Effector CD4-positive, alpha-beta T cell (primary cell): ENCODE measurements around the gene CDH4.

ENCODE experiments used
- DNase-seq: peaks from one replicate; pipeline ENCODE4 v3.0.0-alpha.2; 2020

Gene CDH4

DNA sequence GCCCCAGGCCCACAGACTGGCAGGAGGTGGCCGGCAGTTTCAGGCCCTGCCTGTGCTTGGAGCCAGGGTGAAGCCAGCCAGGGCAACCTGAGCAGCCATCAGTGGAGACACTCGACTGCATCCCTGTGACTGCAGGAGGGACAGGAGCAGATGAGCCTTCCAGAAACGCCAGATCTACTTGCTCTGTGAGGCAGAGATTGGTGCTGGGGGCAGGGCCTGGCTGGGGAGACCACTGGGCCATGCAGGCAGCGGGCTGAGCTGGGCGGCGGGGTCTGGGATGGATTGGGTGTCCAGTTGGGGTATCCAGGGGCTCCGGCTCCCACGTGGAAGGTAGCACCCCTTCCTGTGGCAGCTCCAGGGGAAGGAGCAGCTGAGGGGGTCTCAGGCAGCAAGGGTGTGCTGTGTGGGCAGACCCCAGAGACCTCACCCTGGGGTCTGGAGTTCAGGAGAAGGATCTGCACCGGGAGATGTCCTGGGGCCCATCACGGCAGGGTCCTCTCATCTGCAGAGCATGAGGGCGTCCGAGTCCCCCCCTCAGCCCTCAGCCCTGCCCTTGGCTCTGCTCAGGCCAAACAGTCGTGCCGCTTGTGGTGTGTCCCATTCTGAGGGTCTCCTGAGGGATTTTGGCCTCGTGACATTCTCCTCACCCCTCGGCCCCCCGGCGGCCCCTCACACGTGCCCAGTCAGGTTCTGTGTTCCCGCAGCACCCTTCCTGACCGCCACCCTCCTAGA, 478.7 kb downstream of the CDH4 start:
- no peak for DNase-seq

DNA sequence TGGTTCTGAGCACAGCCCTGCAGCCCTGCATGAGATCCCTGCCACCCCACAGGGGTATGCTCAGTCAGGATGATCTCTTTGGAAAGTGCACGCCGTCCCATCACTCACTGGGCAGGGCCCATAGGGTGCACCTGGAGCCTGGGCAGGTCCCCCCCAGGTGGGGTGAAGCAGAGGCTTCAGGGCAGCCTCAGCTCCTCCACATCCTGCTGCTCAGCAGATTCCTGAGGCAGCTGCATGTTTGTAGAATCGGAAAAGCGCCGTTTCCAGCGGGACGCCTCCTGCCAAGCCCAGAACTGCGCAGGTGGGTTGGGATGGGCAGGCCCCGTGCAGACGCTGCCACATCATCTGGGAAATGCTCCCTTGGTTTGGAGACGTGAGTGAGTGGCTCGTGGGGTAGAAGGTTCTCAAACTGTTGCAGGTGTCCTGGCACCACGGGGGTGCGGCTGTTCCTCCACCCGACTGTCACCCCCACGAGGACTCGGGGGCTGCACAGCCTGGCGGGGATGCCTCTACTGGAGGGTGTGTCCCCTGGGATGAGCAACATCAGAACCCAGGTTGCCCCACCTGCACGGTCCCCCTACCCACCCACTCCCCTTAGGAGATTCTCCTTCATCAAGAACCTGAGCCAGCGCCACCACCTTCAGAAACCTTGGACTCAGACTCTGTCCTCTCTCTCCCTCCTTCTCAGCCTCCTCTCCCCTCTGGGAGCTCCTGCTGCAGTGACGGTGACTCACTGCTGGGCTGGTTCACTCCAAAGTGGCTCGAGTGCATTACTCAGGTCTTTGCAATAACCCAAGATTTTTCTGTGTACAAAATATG, 479.5 kb downstream of the CDH4 start:
- DNase-seq: no peak

DNA sequence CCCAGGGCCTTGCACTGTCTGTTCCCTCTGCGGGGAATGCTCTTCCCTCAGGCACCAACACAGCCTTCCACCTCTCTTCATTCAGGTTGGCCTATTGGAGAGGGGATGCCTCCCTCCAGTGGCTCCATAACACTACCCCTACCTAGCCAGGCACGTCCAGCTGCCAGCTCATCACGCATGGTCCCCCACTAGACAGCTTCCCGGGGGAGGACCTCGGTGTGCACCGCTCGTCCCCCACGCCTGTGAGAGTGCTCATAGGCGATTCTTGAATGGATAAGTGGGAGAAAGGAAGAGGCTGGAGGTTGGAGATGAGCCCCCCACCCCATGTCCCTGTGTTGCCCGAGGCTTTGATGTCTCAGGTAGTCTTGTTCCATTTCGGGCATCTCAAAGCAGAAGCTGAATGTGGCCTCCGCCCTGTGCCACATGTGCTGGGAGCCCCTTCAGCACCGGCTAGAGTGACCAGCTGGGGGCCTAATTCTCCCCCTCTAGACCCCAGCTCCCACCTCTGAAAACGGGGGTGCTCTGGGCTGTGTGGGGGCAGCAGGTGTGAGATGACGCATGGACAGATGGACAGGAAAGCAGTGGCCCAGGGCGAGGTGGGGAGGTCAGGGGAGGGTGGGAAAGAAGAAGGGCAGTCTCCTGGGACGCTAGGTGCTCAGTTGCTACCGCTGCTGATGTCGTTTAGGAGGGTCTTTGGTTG, 480.6 kb downstream of the CDH4 start:
- no peak for DNase-seq

DNA sequence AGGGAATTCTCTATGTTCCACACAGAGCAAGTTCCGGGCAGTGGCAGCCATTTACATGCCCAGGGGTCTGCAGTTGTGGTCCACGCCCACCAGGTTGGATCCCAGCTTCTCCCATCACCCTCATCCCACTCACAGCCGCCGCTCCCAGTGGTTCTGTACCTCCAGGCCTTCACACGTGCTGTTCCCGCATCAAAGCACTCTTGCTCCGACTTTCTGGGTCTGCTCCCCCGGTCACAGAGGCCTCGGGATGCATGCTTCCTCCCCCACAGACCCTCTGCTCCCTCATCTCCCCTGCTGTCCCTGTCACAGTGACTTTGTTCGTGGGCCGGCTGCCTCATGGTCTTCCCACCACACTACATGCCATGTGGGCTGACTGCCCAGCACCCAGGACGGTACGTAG, 481.2 kb downstream of the CDH4 start:
- no peak for DNase-seq

DNA sequence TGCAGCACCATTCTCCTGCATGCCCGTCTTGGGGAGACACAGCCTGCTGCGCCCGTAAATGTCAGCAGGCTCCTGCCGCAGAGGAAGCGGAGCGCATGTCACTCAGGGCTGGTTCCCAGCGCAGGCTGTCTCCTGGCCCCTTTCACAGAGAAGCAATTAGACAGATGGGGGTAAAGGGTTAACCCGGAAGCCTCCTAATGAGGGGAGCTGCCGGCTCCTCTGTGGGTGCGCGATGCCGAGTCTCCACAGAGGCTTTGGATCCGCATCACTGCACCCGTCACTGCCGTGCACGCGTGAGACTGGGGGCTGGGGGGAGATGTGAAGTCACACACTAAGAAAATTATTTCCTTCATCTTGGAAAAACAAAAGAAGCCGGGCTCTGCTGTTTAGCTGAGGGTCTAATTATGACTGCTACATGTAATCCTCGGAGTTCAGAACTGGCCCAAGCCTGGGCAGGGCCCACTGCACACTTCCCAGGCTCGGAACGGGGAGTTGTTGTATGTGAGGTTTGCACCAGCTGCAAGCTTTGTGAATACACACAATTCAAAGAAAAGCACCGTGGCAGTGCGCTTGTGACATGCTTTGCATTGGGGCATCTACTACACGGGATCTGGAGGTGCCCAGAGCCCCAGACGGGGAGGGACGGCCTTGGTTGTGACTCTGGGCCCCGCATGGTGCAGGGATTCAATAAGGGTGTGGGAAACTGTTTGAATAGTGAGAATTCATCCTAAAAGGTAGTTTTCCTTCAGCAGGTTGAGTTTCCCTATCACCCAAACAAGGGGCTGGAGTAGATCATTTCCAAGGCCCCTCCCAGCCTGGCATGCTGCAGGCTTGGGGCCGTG, 482.1 kb downstream of the CDH4 start:
- no peak for DNase-seq

DNA sequence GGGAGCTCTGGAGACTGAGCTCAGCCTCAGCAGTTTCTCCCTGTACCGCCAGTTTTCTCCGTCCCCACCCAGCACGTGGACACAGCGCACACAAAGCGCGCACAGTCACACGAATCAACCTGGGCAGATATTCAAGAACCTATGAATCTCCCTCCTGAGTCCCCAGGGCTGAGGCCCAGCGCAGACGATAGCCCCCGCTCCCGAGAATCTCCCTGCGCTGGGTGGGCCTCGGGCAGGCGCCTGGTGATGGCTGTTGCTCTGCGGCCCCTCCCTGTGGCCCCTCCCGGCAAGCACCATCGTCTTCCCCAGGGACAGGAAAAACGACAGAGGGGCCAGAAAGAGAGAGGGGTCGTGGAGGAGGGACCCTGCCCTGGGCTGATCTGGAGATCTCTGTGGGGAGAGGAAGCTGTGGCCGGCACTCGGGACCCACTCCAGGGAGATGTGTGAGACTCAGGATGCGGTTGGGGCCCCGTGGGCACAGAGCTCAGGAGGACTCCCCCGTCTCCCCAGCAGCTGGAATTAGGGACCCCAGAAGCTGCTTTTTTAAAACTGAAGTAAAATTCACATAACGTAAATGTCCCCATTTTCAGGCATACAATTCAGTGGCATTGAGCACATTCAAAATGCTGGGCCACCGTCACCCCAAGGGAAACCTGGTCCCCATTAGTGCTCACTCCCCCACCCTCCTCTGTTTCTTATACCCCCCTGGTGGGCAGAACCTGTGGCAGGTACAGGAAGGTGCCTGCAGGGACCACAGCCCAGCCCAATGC, 482.9 kb downstream of the CDH4 start:
- DNase-seq: no peak

DNA sequence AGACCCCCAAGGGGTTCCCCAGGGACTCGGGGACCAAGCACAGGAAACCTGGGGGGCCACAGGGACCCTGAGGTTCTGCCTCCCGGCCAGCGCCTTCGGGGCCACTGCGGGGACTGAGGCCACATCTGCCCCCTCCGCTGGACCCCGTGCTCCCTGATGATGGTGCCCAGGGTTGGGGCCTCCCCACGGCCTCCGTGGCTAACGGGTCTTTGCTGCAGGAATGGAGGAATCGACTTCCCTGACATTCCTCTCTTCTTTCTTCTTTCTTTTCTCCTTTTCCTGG, 483.4 kb downstream of the CDH4 start:
- DNase-seq: no peak

DNA sequence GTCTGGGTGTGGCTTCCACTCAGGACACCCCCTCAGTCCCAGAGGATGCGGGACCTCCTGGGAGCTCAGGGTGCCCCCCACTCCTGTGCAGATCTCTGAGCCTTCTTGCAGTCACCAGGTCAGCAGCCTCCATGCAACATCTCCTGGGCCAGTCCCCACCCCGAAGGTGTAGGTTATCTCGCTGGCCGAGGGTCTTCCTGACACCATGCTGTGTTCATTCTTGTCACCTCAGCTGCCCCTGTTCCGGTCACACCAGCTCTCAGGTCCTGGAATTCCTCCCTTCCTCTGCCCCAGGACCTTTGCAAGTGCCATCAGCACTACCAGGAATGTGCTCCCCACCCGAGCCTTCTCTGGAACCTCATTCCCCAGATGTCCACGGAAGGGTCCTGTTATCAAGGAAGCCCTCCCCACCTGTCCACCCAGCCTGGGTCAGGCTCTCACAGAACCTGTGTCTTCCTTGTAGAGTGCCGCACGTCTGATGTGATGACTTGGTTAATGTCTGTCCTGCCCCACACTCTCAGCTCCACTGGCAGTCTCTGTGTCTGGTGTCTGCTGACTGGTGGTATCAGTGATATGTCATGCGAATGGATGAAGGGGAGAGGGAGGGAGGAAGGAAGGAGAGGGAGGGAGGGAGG, 484.1 kb downstream of the CDH4 start:
- no peak for DNase-seq

DNA sequence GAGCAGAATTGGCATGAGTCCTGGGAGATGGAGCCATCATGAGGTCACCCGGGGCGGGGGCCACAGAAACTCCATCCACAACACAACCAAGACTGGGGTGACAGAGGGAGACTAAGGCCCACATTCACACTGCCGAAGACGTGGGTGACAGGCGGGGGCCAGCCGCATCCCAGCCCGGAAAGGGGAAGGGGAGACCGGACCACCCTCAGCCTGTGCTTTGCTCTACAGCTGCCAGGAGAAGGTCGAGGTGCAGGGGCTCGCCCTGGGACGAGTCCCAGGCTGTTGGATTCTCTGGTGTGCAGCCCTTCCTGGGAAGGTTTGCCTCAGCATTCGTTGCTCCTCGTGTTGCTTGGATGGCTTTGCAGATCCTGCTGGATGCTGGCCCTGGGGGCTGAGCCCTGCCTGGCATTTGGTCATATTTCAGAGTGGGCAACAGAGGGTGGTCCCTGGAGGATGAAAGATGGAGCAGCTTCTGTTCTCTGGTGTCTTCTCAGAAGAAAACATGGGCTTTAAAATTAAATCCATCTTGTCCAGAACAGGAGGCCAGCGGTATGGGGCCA, 484.8 kb downstream of the CDH4 start:
- no peak for DNase-seq

DNA sequence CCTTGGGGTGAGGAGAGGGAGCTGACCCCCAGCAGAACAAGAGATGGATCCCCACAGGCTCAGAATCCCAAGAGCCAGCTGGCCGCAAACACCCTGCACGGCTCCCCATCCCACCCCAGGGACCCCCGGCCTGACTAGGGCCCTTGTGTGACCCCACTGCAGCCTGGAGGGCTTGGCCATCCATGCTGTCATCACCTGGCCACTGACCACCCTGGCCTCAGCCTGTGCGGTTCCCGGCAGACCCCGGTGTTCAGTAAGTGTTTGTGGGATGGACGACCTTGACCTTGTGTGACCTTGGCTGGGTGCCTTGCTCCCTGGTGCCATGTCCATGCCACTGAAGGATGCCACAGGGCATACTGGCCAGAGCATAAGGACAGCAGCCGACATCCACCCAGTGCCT, 485.3 kb downstream of the CDH4 start:
- no peak for DNase-seq

DNA sequence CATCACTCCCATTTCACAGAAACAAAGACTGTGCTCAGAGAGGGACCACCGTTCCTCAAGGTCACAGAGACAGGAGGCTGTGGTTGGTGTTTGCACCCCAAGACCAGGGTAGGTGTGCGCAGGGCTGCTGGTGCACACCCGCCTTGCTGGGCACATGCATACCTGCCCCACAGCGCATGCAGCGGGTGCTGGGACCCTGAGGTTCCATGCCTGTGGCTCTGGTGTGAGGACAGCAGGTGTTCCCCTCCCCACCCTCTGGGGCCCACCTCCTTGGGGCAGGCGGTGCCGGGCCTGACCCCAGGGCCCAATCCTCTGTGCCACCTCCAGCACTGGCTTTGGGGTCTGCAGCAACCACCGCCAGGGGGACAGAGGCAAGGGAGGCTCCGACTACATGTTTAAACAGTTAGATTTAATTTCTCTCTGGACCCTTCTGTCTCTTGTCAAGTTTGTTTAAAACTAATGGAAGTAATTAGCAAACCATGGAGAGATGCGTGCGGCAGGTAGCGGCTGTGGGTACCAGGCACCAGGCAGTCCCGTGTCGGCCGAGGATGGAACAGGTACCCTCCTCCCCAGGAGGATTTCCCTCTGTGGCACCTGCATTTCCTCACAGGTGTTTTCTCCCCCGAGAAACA, 485.9 kb downstream of the CDH4 start:
- DNase-seq: no peak

DNA sequence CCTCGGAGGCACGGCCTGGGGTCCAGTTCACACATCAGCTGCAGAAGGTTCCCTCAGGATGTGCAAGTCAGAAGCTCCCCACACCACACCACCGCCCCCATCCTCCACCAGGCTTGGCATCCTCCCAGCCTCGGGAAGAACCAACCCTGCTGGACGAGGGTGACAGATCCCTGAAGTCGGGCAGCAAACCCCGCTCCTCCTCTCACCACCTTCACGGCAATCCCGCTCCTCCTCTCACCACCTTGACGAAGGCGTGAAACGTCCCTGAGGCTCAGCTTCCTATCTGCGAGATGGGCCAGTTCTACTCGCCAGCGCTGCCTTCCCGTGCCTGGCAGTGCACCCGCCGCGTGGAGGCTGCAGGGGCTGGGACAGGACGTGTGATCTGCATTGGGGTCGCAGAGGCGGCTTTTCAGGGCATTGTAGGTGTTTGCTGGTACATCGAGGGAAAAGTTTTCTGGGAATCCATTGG, 486.6 kb downstream of the CDH4 start:
- no peak for DNase-seq

DNA sequence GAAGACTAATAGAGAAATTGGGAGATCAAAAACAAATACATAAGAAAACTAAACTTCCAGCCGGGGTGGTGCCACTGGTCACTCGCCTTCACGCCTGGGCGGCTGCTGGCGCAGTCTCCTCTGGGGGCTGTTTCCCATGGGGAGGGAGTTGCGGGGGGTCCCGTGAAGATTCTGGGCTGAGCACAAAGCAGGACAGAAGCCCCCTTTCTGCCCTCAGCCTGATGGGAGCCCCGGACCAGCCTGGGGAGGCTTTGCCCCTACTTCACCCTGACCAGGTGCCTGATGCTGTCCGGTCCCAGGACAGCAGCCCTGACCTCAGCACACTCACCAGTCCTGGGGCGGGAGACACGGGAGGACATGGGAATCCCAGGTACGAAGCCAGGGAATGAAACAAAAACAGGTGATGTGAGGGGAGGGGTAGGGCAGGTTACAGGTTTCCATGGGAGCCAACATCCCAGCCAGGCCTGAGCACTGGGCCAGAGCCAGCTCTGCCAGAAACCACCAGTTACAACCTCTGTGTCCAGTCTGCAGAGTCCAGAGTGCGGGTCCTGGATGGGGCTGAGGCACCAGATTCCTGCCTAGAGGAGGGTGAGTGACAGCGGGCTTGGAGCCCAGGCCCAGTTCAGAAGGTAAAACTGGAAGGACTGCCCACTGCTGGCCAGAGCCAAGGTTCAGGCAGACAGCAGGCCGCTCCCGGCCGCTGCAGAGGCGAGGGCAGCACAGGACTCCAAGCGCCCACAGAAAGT, 487.2 kb downstream of the CDH4 start:
- no peak for DNase-seq

DNA sequence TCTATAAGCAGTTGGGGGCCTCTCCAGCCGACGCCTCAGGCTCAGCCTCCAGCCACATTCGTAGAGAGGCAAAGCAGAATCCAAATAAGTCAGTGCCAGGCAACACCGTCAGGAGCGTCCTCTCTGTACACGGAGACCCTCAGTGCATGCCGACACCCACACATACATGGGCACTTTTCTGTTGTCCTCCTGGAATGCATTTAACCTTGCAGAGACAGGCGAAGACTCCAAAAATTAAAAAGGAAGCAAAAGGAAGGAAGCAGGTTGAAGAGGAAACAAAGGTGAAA, 487.7 kb downstream of the CDH4 start:
- DNase-seq: no peak

DNA sequence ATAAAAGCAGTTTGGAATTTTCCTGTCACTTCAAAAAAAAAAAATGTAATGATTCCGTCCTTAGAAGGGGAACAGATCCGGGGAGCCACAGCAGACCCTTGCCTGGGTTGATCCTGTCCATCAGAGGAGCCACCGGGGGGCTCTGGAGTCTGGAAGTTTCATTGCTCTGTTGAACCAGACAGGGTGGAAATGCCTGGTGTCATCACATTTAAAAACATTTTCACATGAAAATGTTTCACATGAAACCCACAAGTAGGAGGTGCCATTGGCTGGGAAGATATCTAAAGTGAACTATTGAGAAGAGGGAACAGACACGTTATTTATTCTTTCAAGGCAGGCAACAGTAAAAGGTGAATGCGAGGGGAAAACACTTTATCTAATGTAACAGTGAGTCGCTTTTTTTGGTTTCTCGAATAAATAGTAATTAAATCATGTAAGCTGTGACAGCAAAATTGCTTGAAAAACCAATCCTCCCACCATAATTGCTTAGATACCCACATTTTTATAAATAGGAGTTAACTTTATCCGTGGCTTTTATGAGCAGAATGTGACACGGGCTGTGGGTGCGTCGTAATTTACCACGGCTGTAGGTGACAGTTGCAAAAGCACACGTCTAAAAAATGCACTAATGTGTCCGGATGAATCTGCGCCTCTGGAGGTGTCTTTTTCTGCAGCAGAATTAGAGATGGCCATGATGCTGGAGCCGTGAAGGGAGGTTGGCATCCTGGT, 490.2 kb downstream of the CDH4 start:
- DNase-seq: no peak

DNA sequence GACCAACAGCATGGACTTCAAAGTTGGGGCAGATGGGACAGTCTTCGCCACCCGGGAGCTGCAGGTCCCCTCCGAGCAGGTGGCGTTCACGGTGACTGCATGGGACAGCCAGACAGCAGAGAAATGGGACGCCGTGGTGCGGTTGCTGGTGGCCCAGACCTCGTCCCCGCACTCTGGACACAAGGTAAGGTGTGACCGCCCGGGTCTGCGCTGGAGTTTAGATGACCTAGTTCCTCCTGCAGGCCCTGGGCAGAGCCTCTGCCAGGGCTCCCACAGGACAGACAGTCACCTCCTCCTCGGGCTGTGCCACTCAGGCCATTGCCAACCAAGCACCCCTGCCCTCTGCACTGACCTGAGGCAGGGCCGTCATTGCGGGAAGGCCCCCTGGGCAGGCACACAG, 491.5 kb downstream of the CDH4 start:
- no peak for DNase-seq

DNA sequence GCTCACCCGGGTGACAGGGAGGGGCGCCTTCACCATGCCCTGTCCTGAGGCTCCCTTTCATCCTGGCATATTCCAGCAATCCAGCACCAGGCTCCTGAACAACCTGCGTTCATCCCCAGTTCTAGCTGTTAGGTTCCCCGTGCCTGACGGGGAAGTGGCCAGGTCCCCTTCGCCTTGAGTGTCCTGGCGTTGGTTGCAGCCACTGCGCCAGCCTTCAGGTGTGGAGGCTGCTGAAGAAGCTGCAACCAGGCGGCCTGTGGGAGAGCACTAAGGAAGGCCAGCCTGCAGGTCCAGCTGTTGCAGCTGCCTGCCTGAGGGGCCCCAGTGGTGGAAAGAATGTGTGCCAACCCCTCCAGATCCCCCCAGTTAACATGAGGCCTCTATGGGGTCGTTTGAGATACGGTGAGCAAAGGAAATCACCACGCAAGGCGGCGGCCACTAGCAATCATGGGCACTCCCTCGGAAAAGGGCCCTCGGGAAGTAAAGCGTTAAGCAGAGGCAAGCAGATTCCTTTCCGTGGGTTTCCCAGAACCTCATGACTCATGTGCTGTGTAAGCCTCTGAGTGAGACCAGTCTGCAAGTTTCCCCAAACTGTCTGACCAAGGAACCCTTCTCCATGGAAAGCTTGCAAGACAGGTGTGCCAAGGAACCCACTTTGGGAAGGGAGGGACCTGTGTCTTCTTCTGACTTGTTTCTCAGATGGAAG, 492.8 kb downstream of the CDH4 start:
- no peak for DNase-seq

DNA sequence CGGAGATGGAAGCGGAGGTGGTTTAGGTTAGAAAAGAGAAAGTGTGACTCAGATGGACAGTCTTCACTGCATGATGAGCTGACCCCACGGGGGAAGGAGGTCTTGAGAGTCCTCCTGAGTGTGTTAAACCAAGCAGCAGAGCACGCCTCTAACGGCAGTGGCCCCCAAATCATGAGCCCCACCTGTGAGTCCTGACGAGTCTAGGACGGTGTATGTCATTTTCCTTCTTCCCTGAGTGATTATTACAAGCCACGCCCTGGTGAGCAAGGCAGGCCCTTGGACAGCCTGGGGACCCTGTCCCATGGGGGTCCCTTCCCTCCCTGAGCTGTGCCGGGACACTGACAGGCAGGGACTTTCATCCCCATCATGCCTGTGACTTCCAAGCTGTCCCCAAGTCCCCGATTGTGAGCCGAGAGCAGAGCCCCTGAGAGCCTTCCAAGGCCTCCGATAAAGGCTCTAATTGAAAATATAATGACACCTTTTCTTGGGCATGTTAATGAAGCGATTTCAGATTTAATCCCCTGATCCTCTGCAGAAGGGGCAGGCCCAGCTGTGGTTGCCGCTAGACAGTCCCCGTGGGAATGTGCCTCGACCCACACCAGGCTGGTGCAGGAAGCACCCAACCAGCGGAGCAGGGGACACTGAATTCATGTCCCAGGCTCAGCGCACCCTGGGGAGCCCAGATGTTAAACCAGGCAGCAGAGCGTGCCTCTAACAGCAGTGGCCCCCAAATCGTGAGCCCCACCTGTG, 493.5 kb downstream of the CDH4 start:
- DNase-seq: no peak
